ENCODE results near the gene TRAPPC3L. TPM values are rescaled to one million over a fixed set of nuclear protein-coding genes. Genes with fewer than 3 reads are reported as not detected.

Gene TRAPPC3L
- total RNA-seq, 2 donors from 2014 or later: not detected

- intact Hi-C loops (cut with DNase I): no loop called here
- no peak overlapping the region for H3K4me3 ChIP-seq
Observed at GRCh38 chr6:116447052-116447451, 98.4 kb downstream of the TRAPPC3L start.

GRCh38 chr6:116446399-116446798, 99.1 kb downstream of the TRAPPC3L start:
- TF ChIP-seq CTCF (IDR thresholded peaks at IDR 0.05) (no peak), POLR2A (IDR thresholded peaks at IDR 0.05) (no peak)
- DNase-seq: no peak
- Histone ChIP-seq H3K36me3 (replicated peaks in 1 of 2; ENCODE audit: insufficient read depth in 1 of 2, low read depth in 2 of 2) (no peaks in the 10 kb centered on the region), H3K9me3 (no peaks in the 10 kb centered on the region), H3K4me3 (no peak overlapping the region), H3K4me1 (peaks cover 8% of the 10 kb centered on the region), H3K27ac (no peak overlapping the region), H3K27me3 (no peaks in the 10 kb centered on the region)
- intact Hi-C loops (cut with DNase I): no loop called here
- 72 to 76% methylated on average over 1 of the region's 1 CpG for WGBS, 2 donors
- no peak for ATAC-seq

More at GRCh38 chr6:116447052-116447451, 98.4 kb downstream of the TRAPPC3L start:
- H3K27me3 ChIP-seq: no peaks in the 10 kb centered on the region
- no peak for TF ChIP-seq POLR2A (IDR thresholded peaks at IDR 0.05)
- DNase-seq (no peak), ATAC-seq (no peak)
- no peaks in the 10 kb centered on the region for H3K36me3 ChIP-seq (replicated peaks in 1 of 2; ENCODE audit: insufficient read depth in 1 of 2, low read depth in 2 of 2)
- H3K27ac ChIP-seq: peak overlapping the region in 1 of 4 donors; percentile 39
- no peaks in the 10 kb centered on the region for H3K9me3 ChIP-seq
- WGBS, 2 donors: 46 to 62% methylated on average over 3 of the region's 3 CpGs
- peaks cover 11% of the 10 kb centered on the region for H3K4me1 ChIP-seq

GRCh38 chr6:116445102-116445501, 100.4 kb downstream of the TRAPPC3L start:
- ATAC-seq: no peak
- TF ChIP-seq CTCF (IDR thresholded peaks at IDR 0.05) (no peak), POLR2A (IDR thresholded peaks at IDR 0.05) (no peak)
- WGBS, 2 donors: 58 to 63% methylated on average over 5 of the region's 5 CpGs
- H3K36me3 ChIP-seq (replicated peaks in 1 of 2; ENCODE audit: insufficient read depth in 1 of 2, low read depth in 2 of 2): no peaks in the 10 kb centered on the region
- H3K27me3 ChIP-seq: no peaks in the 10 kb centered on the region
- intact Hi-C loops (cut with DNase I): no loop called here
- H3K27ac ChIP-seq: no peak overlapping the region
- H3K4me1 ChIP-seq: no peaks in the 10 kb centered on the region
- DNase-seq: no peak
- H3K9me3 ChIP-seq: no peaks in the 10 kb centered on the region
- no peak overlapping the region for H3K4me3 ChIP-seq

Other genes with a start within 250 kb of the TRAPPC3L start
- gene DSE, start 174.7 kb downstream of the TRAPPC3L start, total RNA-seq: 10 to 100 TPM in 1 of 2 donors, 1 to 10 TPM in 1; 8.6 to 14.0 TPM
- 1 to 10 TPM; 1.3 to 2.3 TPM for gene CALHM6, start 84.3 kb downstream of the TRAPPC3L start, total RNA-seq
- gene CALHM5, start 34.0 kb downstream of the TRAPPC3L start, total RNA-seq: under 1 TPM; 0.33 to 0.52 TPM
- not detected for gene CALHM4, start 8.1 kb upstream of the TRAPPC3L start, total RNA-seq
- 10 to 100 TPM; 21.4 to 28.0 TPM for gene RWDD1, start 25.8 kb upstream of the TRAPPC3L start, total RNA-seq
- 1 to 10 TPM in 1 of 2 donors, not detected in 1; 2.6 TPM for gene RSPH4A, start 70.8 kb upstream of the TRAPPC3L start, total RNA-seq
- 1 to 10 TPM; 3.3 to 7.5 TPM for gene ZUP1, start 123.1 kb upstream of the TRAPPC3L start, total RNA-seq
- 1 to 10 TPM; 3.1 to 3.3 TPM for gene KPNA5, start 135.5 kb upstream of the TRAPPC3L start, total RNA-seq
- not detected for gene FAM162B, start 220.0 kb upstream of the TRAPPC3L start, total RNA-seq

Measured in body of pancreas (tissue), 4 donors.